ENCODE results near the gene E4F1. TPM values are rescaled to one million over a fixed set of nuclear protein-coding genes. Genes with fewer than 3 reads are reported as not detected.

Gene E4F1
- total and polyA plus RNA-seq, 2 donors (not counting 3 experiments of a cell fraction or from before 2014, with no cell fraction given): 28.6 to 32.7 TPM

- no TSS peak for BruUV-seq (replicated peaks)
- no peaks in the 10 kb centered on the region for H3K9me3 ChIP-seq (replicated peaks; ENCODE audit: control insufficient read depth, insufficient read depth, low read length)
- no peak overlapping the region for H3K4me2 ChIP-seq (ENCODE audit: insufficient read depth, low read length)
- H3K79me2 ChIP-seq (ENCODE audit: control insufficient read depth, insufficient read depth, low read length): peaks cover 16% of the 10 kb centered on the region
- H3K9ac ChIP-seq (replicated peaks; ENCODE audit: extremely low read depth, insufficient read depth, low read length): no peak overlapping the region
- DNase-seq (ENCODE audit: low read depth, low spot score): no peak
- peaks cover 2% of the 10 kb centered on the region for H3K4me1 ChIP-seq (ENCODE audit: control insufficient read depth, extremely low read depth, insufficient read depth, low read length)
- intact Hi-C loops (cut with micrococcal nuclease): no loop called here
- TF ChIP-seq MYC (IDR thresholded peaks at IDR 0.05; ENCODE audit: low read depth, low read length) (no peak), EZH2 (IDR thresholded peaks at IDR 0.05; ENCODE audit: borderline replicate concordance, low read depth, low read length, severe bottlenecking) (no peak), FOS (IDR thresholded peaks at IDR 0.05; ENCODE audit: borderline replicate concordance, insufficient read depth, low read length) (no peak), GATA2 (IDR thresholded peaks at IDR 0.05; ENCODE audit: insufficient read depth, insufficient read length, low read depth, low read length) (no peak), POLR2AphosphoS5 (IDR thresholded peaks at IDR 0.05; ENCODE audit: insufficient read depth, low read depth, low read length) (no peak), MAX (IDR thresholded peaks at IDR 0.05; ENCODE audit: insufficient read depth, insufficient read length) (no peak), JUN (IDR thresholded peaks at IDR 0.05; ENCODE audit: borderline replicate concordance, insufficient read depth, insufficient read length, low read depth) (no peak), POLR2A (IDR thresholded peaks at IDR 0.05; ENCODE audit: low read depth, low read length) (no peak)
- TF ChIP-seq, protein P1, sequence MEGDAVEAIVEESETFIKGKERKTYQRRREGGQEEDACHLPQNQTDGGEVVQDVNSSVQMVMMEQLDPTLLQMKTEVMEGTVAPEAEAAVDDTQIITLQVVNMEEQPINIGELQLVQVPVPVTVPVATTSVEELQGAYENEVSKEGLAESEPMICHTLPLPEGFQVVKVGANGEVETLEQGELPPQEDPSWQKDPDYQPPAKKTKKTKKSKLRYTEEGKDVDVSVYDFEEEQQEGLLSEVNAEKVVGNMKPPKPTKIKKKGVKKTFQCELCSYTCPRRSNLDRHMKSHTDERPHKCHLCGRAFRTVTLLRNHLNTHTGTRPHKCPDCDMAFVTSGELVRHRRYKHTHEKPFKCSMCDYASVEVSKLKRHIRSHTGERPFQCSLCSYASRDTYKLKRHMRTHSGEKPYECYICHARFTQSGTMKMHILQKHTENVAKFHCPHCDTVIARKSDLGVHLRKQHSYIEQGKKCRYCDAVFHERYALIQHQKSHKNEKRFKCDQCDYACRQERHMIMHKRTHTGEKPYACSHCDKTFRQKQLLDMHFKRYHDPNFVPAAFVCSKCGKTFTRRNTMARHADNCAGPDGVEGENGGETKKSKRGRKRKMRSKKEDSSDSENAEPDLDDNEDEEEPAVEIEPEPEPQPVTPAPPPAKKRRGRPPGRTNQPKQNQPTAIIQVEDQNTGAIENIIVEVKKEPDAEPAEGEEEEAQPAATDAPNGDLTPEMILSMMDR (IDR thresholded peaks at IDR 0.05; ENCODE audit: extremely low read depth in 1 of 2, insufficient read depth in 1 of 2, low read depth in 1 of 2, low read length in 2 of 2): no peak
- no peak for FAIRE-seq
- CTCF ChIA-PET: no interaction called here
- no peaks in the 10 kb centered on the region for H3K9me1 ChIP-seq (replicated peaks; ENCODE audit: control insufficient read depth, extremely low read depth, insufficient read depth, low read length)
- H3K4me3 ChIP-seq (replicated peaks in 1 of 3; ENCODE audit: insufficient read depth in 1 of 3, low read depth in 1 of 3, low read length in 3 of 3): no peak overlapping the region
- no peaks in the 10 kb centered on the region for H3K27me3 ChIP-seq (ENCODE audit: control insufficient read depth in 2 of 2, insufficient read depth in 2 of 2, low read length in 2 of 2)
- no peaks in the 10 kb centered on the region for H4K20me1 ChIP-seq (replicated peaks; ENCODE audit: control insufficient read depth, extremely low read depth, insufficient read depth, low read length)
- POLR2A ChIA-PET: interaction anchor here (1.1 kb wide), 1 partner anchor 22 kb away, joined by 3 read pairs; the partner anchor contains the start of gene TRAF7
- peaks cover 18 to 41% of the 10 kb centered on the region in 2 experiments for H3K36me3 ChIP-seq (ENCODE audit: control insufficient read depth in 2 of 2, extremely low read depth in 1 of 2, insufficient read depth in 2 of 2, low read length in 2 of 2)
- H2AFZ ChIP-seq (ENCODE audit: low read depth, low read length): no peak overlapping the region
- no peak overlapping the region for H3K27ac ChIP-seq (ENCODE audit: insufficient read depth, low read depth, low read length)
- dilution Hi-C loops (cut with MboI; ENCODE audit: extremely low pct_ligation_motif_present, low sequenced_read_pairs): no loop called here
Observed at GRCh38 chr16:2177101-2177500, 46.3 kb upstream of the E4F1 start.

Measured in endothelial cell of umbilical vein (primary cell).